AG09309 (cell line): Measurements from ENCODE around the gene COMMD4.

Experiments used
- DNase-seq: peaks from one replicate; pipeline ENCODE4 v3.0.0-alpha.2; 2010; ENCODE audit warnings: low read depth
- H3K4me3 ChIP-seq: 2 replicates; pipeline ENCODE4 v1.5.1; 2011; ENCODE audit warnings: mild to moderate bottlenecking, low read depth, low read length, moderate library complexity; ENCODE audit not compliant: control insufficient read depth
- TF ChIP-seq, protein P1 (sequence below): IDR thresholded peaks from 2 replicates; pipeline ENCODE4 v1.5.1; 2011; ENCODE audit warnings: mild to moderate bottlenecking, low read depth, low read length, inconsistent platforms; ENCODE audit not compliant: insufficient read depth, control insufficient read depth; ENCODE audit errors: missing control alignments

Gene COMMD4

DNA sequence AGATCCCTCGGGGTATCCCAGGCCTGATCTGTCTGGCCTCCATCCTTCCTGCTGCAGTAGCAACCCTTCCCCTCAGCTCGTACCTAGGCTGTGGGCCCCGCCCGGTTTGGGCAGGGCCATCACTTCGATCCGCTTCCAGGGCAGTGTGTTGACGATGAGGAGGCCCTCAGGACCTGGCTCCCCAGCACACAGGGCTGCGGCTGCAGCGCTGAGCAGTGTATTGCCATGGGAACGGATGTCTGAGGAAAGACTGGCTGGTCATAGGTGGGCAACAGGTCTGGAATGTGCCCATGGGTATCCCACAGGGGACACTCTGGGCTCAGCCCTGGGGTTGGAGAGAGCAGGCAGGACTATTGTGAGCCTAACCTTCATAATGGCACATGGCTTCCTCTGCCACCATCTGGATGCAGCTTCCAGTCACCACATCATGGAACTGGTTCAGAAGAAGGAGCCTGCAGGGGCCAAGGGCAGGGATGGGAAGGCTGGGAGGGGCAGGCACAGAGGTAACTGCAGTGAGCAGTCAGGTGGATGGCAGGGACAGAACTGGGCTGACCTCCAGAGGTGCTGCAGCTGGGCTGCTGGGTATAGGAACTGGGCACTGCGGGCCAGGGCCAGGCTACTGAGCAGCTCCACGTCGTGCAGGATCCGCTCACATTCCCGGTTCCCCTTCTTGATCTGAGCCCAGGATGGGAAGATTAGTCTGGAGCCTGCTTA, 23.8 kb downstream of the COMMD4 start:
- no peak for DNase-seq
- H3K4me3 ChIP-seq: no peak overlapping the region
- TF ChIP-seq, protein P1, sequence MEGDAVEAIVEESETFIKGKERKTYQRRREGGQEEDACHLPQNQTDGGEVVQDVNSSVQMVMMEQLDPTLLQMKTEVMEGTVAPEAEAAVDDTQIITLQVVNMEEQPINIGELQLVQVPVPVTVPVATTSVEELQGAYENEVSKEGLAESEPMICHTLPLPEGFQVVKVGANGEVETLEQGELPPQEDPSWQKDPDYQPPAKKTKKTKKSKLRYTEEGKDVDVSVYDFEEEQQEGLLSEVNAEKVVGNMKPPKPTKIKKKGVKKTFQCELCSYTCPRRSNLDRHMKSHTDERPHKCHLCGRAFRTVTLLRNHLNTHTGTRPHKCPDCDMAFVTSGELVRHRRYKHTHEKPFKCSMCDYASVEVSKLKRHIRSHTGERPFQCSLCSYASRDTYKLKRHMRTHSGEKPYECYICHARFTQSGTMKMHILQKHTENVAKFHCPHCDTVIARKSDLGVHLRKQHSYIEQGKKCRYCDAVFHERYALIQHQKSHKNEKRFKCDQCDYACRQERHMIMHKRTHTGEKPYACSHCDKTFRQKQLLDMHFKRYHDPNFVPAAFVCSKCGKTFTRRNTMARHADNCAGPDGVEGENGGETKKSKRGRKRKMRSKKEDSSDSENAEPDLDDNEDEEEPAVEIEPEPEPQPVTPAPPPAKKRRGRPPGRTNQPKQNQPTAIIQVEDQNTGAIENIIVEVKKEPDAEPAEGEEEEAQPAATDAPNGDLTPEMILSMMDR: no peak

DNA sequence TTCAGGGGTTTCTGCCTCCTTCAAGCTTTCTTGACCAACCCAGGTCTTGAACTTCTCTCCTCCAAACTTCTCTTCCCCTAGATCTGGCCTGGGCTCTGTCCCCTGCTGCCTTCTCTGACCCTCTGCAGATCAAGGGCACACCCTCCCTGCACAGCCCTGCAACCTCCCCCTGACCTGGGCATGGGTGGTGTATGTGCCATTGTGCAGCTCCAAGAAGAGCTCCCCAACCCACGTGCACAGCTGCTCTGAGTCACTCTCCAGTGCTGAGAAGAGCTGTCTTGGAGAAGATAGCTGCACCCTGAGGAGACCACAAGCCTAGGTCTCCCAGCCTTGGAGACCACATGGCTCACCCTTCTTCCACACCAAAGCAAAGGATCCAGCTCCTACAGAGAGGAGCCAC, 24.5 kb downstream of the COMMD4 start:
- no peak overlapping the region for H3K4me3 ChIP-seq
- DNase-seq: no peak
- TF ChIP-seq, protein P1: no peak

DNA sequence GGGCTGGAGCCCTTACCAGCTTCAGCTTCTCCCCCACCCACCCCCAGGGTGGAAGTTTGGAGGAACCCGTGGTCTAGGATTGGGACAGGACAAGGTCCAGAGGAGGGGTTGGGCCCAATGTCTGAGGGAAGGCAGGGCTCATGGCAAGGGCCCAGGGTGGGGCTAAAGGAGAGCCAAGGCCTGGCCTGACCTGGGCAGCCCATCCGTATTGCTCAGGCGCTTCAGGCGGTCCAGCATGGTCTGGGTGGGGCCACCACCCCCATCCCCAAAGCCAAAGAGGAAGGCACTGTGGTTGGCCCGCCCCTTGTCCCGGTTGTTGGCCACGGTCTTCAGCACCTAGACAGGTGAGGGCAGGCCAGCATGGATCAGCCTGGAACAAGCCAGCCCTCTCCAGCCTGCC, 25.0 kb downstream of the COMMD4 start:
- no peak for DNase-seq
- TF ChIP-seq, protein P1: no peak
- H3K4me3 ChIP-seq: no peak overlapping the region

DNA sequence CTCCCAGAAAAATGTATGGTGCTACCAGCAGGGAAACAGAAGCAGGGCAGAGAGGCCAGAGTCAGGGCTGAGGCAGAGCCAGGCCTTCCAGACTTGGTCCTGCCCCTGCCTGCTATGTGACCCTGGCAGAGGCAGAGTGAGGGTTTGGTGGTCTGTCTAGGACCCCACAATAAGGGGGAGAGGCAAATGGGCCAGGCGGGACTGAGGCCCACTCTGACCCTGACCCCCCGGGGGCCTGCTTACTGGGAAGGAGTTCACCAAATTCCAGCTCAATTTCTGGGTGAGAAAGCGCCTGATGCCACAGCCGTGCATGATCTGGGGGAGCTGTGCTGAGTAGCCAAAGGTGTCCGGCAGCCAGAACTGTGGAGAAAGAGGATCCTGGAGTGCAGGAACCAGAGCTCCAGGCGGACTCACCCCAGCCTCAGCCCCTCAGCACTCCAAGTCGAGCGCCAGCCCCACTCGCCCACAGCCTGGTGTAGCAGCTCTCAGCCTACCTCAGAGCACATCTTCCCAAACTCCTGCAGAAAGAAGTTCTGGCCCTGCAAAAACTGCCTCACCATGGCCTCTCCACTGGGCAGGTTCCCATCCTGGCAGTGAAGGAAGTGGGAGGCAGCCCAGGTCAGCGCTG, 25.6 kb downstream of the COMMD4 start:
- H3K4me3 ChIP-seq: no peak overlapping the region
- DNase-seq: no peak
- TF ChIP-seq, protein P1: no peak

DNA sequence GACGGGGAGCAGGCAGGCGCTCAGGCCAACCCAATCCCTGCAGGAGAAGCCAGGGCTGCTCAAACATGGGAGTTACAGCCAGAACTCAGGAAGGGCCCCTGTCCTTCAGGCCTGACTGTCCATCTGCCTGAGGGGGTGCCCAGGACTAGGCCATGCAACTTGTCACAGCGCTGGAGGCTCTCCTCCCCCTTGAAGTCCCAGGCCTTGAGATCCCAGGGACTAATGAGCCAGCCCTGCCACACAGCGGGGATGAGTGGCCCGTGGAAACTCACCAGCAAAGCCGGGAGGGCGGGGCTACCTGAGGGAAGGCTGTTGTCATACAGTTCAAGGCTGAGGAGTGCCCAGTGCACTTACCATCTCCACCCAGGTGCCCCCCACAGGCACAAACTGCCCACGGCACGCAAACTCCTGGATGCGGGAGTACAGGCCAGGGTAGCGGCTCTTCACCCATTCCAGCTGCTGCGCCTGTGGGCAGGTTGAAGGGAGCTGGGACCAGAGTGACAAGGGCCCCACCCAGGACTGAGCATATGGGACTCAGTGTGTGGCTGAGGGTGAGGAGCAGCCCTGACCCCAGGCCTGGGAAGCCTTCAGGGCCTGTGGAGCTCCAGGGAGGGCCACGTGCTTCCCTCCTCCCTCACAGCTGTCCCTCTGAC, 26.3 kb downstream of the COMMD4 start:
- DNase-seq: no peak
- H3K4me3 ChIP-seq: no peak overlapping the region

DNA sequence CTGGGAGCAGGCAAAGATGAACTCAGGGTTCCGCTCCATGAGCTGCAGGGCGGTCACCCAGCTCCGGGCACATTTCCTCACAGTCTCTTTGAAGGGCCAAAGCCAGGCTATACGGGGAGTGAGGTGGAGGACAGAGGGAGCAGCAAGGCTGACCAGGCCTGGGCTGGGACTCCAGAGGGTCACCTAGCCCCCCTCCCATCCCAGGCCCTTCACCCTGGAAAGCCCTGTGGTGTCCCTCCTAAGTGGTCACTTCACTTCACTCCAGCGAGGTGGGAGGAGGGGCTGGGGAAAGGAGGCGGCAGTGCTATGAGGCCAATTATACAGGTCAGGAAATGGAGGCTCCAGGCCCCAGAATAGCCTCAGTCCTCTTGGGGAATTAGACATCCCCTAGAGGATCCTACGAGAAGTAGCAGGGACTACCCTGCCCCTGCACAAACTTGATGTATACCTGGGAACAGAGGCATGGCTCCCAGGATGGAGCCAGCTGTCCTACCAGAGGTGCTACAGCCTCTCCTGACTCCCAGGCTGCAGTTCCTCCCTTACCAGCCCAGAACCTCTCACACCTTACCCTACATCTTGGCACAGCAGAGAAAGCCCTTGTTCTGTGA, 26.9 kb downstream of the COMMD4 start:
- no peak for DNase-seq
- TF ChIP-seq, protein P1: no peak
- H3K4me3 ChIP-seq: no peak overlapping the region

More for the DNA sequence above, 26.3 kb downstream of the COMMD4 start:
- TF ChIP-seq, protein P1: no peak
